ENCODE measurements around the gene GLI2. TPM values are rescaled to one million over a fixed set of nuclear protein-coding genes. Genes with fewer than 3 reads are reported as not detected.

Gene GLI2
- total RNA-seq, 1 donor from 2014 or later = 0.62 TPM

GRCh38 chr2:120702061-120702460 is 33.6 kb upstream of the GLI2 start:
- H3K4me1 Mint-ChIP-seq (ENCODE audit: low read depth) = no peaks in the 10 kb centered on the region
- intact Hi-C loops (cut with micrococcal nuclease) = no loop called here
- DNase-seq (ENCODE audit: low spot score) = no peak
- no peak overlapping the region for H3K4me3 Mint-ChIP-seq
- H3K36me3 Mint-ChIP-seq (ENCODE audit: low read depth) = no peaks in the 10 kb centered on the region
- H3K27me3 Mint-ChIP-seq (ENCODE audit: insufficient read depth) = peaks cover 10% of the 10 kb centered on the region
- H3K9me3 Mint-ChIP-seq = no peaks in the 10 kb centered on the region
- no peak overlapping the region for H3K27ac Mint-ChIP-seq

GRCh38 chr2:120702801-120703200 is 32.9 kb upstream of the GLI2 start:
- intact Hi-C loops (cut with micrococcal nuclease) = no loop called here

GRCh38 chr2:120703330-120703994 is 32.2 kb upstream of the GLI2 start:
- Mint-ChIP-seq H3K4me3 (no peak overlapping the region), H3K27ac (no peak overlapping the region), H3K9me3 (no peaks in the 10 kb centered on the region), H3K36me3 (ENCODE audit: low read depth) (no peaks in the 10 kb centered on the region), H3K4me1 (ENCODE audit: low read depth) (no peaks in the 10 kb centered on the region), H3K27me3 (ENCODE audit: insufficient read depth) (peaks cover 7% of the 10 kb centered on the region)
- intact Hi-C loops (cut with micrococcal nuclease) = no loop called here
- DNase-seq (ENCODE audit: low spot score) = no peak

More at GRCh38 chr2:120702801-120703200, 32.9 kb upstream of the GLI2 start:
- H3K27me3 Mint-ChIP-seq (ENCODE audit: insufficient read depth) = peaks cover 5% of the 10 kb centered on the region
- no peaks in the 10 kb centered on the region for H3K4me1 Mint-ChIP-seq (ENCODE audit: low read depth)
- H3K9me3 Mint-ChIP-seq = no peaks in the 10 kb centered on the region
- no peak overlapping the region for H3K27ac Mint-ChIP-seq
- no peak overlapping the region for H3K4me3 Mint-ChIP-seq
- H3K36me3 Mint-ChIP-seq (ENCODE audit: low read depth) = no peaks in the 10 kb centered on the region
- no peak for DNase-seq (ENCODE audit: low spot score)

- Mint-ChIP-seq H3K36me3 (ENCODE audit: low read depth) (no peaks in the 10 kb centered on the region), H3K27me3 (ENCODE audit: insufficient read depth) (peaks cover 7% of the 10 kb centered on the region), H3K27ac (no peak overlapping the region), H3K4me3 (no peak overlapping the region), H3K4me1 (ENCODE audit: low read depth) (no peaks in the 10 kb centered on the region), H3K9me3 (no peaks in the 10 kb centered on the region)
- no peak for DNase-seq (ENCODE audit: low spot score)
- intact Hi-C loops (cut with micrococcal nuclease) = no loop called here
Measured at GRCh38 chr2:120704696-120705095, 31.0 kb upstream of the GLI2 start.

- H3K4me1 Mint-ChIP-seq (ENCODE audit: low read depth) = peaks cover 8% of the 10 kb centered on the region
- no peak for DNase-seq (ENCODE audit: low spot score)
- no peaks in the 10 kb centered on the region for H3K9me3 Mint-ChIP-seq
- H3K4me3 Mint-ChIP-seq = no peak overlapping the region
- no peaks in the 10 kb centered on the region for H3K36me3 Mint-ChIP-seq (ENCODE audit: low read depth)
- H3K27me3 Mint-ChIP-seq (ENCODE audit: insufficient read depth) = peaks cover 9% of the 10 kb centered on the region
- intact Hi-C loops (cut with micrococcal nuclease) = no loop called here
- H3K27ac Mint-ChIP-seq = no peak overlapping the region
Measured at GRCh38 chr2:120707816-120708215, 27.9 kb upstream of the GLI2 start.

- Mint-ChIP-seq H3K4me1 (ENCODE audit: low read depth) (peaks cover 8% of the 10 kb centered on the region), H3K36me3 (ENCODE audit: low read depth) (no peaks in the 10 kb centered on the region), H3K4me3 (no peak overlapping the region), H3K27ac (no peak overlapping the region), H3K27me3 (ENCODE audit: insufficient read depth) (peaks cover 11% of the 10 kb centered on the region), H3K9me3 (no peaks in the 10 kb centered on the region)
- no peak for DNase-seq (ENCODE audit: low spot score)
- intact Hi-C loops (cut with micrococcal nuclease) = no loop called here
Measured at GRCh38 chr2:120708944-120709607, 26.6 kb upstream of the GLI2 start.

- peaks cover 11% of the 10 kb centered on the region for H3K27me3 Mint-ChIP-seq (ENCODE audit: insufficient read depth)
- no peak overlapping the region for H3K27ac Mint-ChIP-seq
- DNase-seq (ENCODE audit: low spot score) = no peak
- intact Hi-C loops (cut with micrococcal nuclease) = no loop called here
- no peak overlapping the region for H3K4me3 Mint-ChIP-seq
- no peaks in the 10 kb centered on the region for H3K9me3 Mint-ChIP-seq
- no peaks in the 10 kb centered on the region for H3K36me3 Mint-ChIP-seq (ENCODE audit: low read depth)
- peaks cover 8% of the 10 kb centered on the region for H3K4me1 Mint-ChIP-seq (ENCODE audit: low read depth)
Measured at GRCh38 chr2:120709608-120710041, 26.0 kb upstream of the GLI2 start.

GRCh38 chr2:120710256-120710655 is 25.4 kb upstream of the GLI2 start:
- no peaks in the 10 kb centered on the region for H3K9me3 Mint-ChIP-seq

GRCh38 chr2:120711694-120712093 is 24.0 kb upstream of the GLI2 start:
- DNase-seq (ENCODE audit: low spot score) = no peak
- Mint-ChIP-seq H3K27me3 (ENCODE audit: insufficient read depth) (peaks cover 11% of the 10 kb centered on the region), H3K4me3 (no peak overlapping the region), H3K27ac (no peak overlapping the region), H3K36me3 (ENCODE audit: low read depth) (no peaks in the 10 kb centered on the region), H3K4me1 (ENCODE audit: low read depth) (peaks cover 8% of the 10 kb centered on the region), H3K9me3 (no peaks in the 10 kb centered on the region)
- intact Hi-C loops (cut with micrococcal nuclease) = no loop called here

More at GRCh38 chr2:120710256-120710655, 25.4 kb upstream of the GLI2 start:
- Mint-ChIP-seq H3K4me1 (ENCODE audit: low read depth) (peaks cover 8% of the 10 kb centered on the region), H3K4me3 (no peak overlapping the region), H3K27me3 (ENCODE audit: insufficient read depth) (peaks cover 11% of the 10 kb centered on the region), H3K27ac (no peak overlapping the region), H3K36me3 (ENCODE audit: low read depth) (no peaks in the 10 kb centered on the region)
- DNase-seq (ENCODE audit: low spot score) = no peak
- intact Hi-C loops (cut with micrococcal nuclease) = no loop called here

GRCh38 chr2:120712180-120712681 is 23.4 kb upstream of the GLI2 start:
- Mint-ChIP-seq H3K27ac (no peak overlapping the region), H3K4me1 (ENCODE audit: low read depth) (peaks cover 8% of the 10 kb centered on the region), H3K27me3 (ENCODE audit: insufficient read depth) (peaks cover 11% of the 10 kb centered on the region), H3K4me3 (no peak overlapping the region), H3K9me3 (no peaks in the 10 kb centered on the region), H3K36me3 (ENCODE audit: low read depth) (no peaks in the 10 kb centered on the region)
- intact Hi-C loops (cut with micrococcal nuclease) = no loop called here
- DNase-seq (ENCODE audit: low spot score) = no peak

GRCh38 chr2:120715353-120715752 is 20.3 kb upstream of the GLI2 start:
- no peak for DNase-seq (ENCODE audit: low spot score)
- H3K27ac Mint-ChIP-seq = no peak overlapping the region
- intact Hi-C loops (cut with micrococcal nuclease) = no loop called here
- peaks cover 5% of the 10 kb centered on the region for H3K27me3 Mint-ChIP-seq (ENCODE audit: insufficient read depth)
- H3K4me3 Mint-ChIP-seq = no peak overlapping the region
- H3K4me1 Mint-ChIP-seq (ENCODE audit: low read depth) = peaks cover 8% of the 10 kb centered on the region
- H3K36me3 Mint-ChIP-seq (ENCODE audit: low read depth) = no peaks in the 10 kb centered on the region
- no peaks in the 10 kb centered on the region for H3K9me3 Mint-ChIP-seq

- H3K27me3 Mint-ChIP-seq (ENCODE audit: insufficient read depth) = peaks cover 5% of the 10 kb centered on the region
- H3K4me1 Mint-ChIP-seq (ENCODE audit: low read depth) = peaks cover 8% of the 10 kb centered on the region
- H3K4me3 Mint-ChIP-seq = no peak overlapping the region
- no peaks in the 10 kb centered on the region for H3K36me3 Mint-ChIP-seq (ENCODE audit: low read depth)
- intact Hi-C loops (cut with micrococcal nuclease) = no loop called here
- no peak overlapping the region for H3K27ac Mint-ChIP-seq
- H3K9me3 Mint-ChIP-seq = no peaks in the 10 kb centered on the region
- DNase-seq (ENCODE audit: low spot score) = no peak
Measured at GRCh38 chr2:120715941-120716340, 19.7 kb upstream of the GLI2 start.
